Esophagus (tissue), 2 donors: ENCODE data around the gene TIAM2. TPM values are rescaled to one million over a fixed set of nuclear protein-coding genes. Genes with fewer than 3 reads are reported as not detected.

Experiments used
- H3K27ac ChIP-seq, 2 donors: one replicate each; pipeline ENCODE4 v1.5.1; 2013; ENCODE audit warnings: low read depth in 2 of 2, mild to moderate bottlenecking in 2 of 2, inconsistent platforms in 1 of 2, low read length in 1 of 2, moderate library complexity in 1 of 2
- H3K27me3 ChIP-seq, 2 donors: one replicate each; pipeline ENCODE4 v1.6.1; 2013; ENCODE audit warnings: low read length in 2 of 2, control low read depth in 1 of 2, mild to moderate bottlenecking in 1 of 2; ENCODE audit not compliant: insufficient read depth in 2 of 2, control insufficient read depth in 1 of 2
- H3K36me3 ChIP-seq, 2 donors: one replicate each; pipeline ENCODE4 v1.6.1; 2013; ENCODE audit warnings: low read length in 1 of 2; ENCODE audit not compliant: control insufficient read depth in 2 of 2, insufficient read depth in 2 of 2
- H3K4me1 ChIP-seq, 2 donors: one replicate each; pipeline ENCODE4 v1.6.1; 2013; ENCODE audit warnings: low read length in 1 of 2; ENCODE audit not compliant: control insufficient read depth in 2 of 2, insufficient read depth in 2 of 2
- H3K4me3 ChIP-seq, 2 donors: one replicate each; pipeline ENCODE4 v1.5.1; 2013; ENCODE audit warnings: low read length in 2 of 2, mild to moderate bottlenecking in 2 of 2, low read depth in 1 of 2, moderate library complexity in 1 of 2
- H3K9me3 ChIP-seq, 2 donors: one replicate each; pipeline ENCODE4 v1.6.1; 2013; ENCODE audit warnings: mild to moderate bottlenecking in 2 of 2, low read depth in 1 of 2, low read length in 1 of 2, moderate library complexity in 1 of 2; ENCODE audit not compliant: control insufficient read depth in 2 of 2, insufficient read depth in 1 of 2
- WGBS, 2 donors: extraction: QIAGEN DNeasy Blood & Tissue Kit; methylation state at CpG; one replicate each; pipeline ENCODE4 v1.1.7; 2013; 5-methylcytosine and 5-hydroxymethylcytosine counted together
- polyA plus RNA-seq, 2 donors: library from polyadenylated mRNA; stranded (reverse); fragments of 200-250 nt; gene quantifications; one replicate each; pipeline ENCODE4 v1.2.3, GENCODE V29; 2013
- donor health status: healthy with polysubstance abuse.
- donor health status: Bipolar disorder and iron deficiency.

The TIAM2 gene
- polyA plus RNA-seq, 2 donors, result 2.3 to 3.1 TPM

GRCh38 chr6:155143029-155143577, 148.0 kb downstream of the TIAM2 start:
- no peak overlapping the region for H3K4me3 ChIP-seq
- H3K4me1 ChIP-seq, result no peaks in the 10 kb centered on the region
- no peaks in the 10 kb centered on the region for H3K27me3 ChIP-seq
- peak overlapping the region in 1 of 2 donors; percentile 48 for H3K27ac ChIP-seq
- H3K9me3 ChIP-seq, result no peaks in the 10 kb centered on the region
- no peaks in the 10 kb centered on the region for H3K36me3 ChIP-seq
- WGBS, 2 donors, result 14 to 33% methylated on average over 4 of the region's 4 CpGs

DNA sequence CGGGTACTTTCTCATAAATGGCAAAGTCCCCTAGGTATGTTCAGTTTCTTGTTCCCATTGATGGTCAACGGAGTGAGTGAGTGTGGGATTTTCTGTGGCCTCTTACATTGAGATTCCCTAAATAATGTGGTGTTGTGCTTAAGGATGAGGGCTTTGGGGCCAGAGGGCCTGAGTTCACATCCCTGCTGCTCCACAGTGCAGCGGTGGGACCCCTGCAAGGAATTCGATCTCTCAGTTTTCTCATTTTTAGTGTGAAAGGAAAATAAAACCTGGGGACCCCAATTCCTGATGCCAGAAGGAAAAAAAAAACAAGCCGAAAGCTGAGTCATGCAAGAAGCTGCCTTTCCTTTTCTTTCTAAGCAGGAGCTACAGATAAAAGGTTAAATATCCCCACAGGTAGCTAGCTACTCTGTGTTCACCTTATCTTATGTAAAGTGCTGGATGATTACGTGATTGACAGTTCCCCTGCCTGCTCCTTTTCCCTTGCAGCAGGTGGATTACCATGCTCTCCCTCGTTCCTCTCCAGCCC, 148.5 kb downstream of the TIAM2 start:
- Histone ChIP-seq H3K4me3 (no peak overlapping the region), H3K9me3 (no peaks in the 10 kb centered on the region), H3K4me1 (no peaks in the 10 kb centered on the region), H3K27ac (peak overlapping the region in 1 of 2 donors; percentile 48), H3K36me3 (no peaks in the 10 kb centered on the region), H3K27me3 (no peaks in the 10 kb centered on the region)
- WGBS, 2 donors, result 48 to 57% methylated on average over 7 of the region's 7 CpGs

- Histone ChIP-seq H3K9me3 (no peaks in the 10 kb centered on the region), H3K27me3 (no peaks in the 10 kb centered on the region), H3K36me3 (no peaks in the 10 kb centered on the region), H3K4me3 (no peak overlapping the region), H3K27ac (no peak overlapping the region), H3K4me1 (no peaks in the 10 kb centered on the region)
- 93 to 97% methylated on average over 4 of the region's 4 CpGs for WGBS, 2 donors
These were observed 151.1 kb downstream of the TIAM2 start for GRCh38 chr6:155146205-155146604.

- no peaks in the 10 kb centered on the region for H3K4me1 ChIP-seq
- no peaks in the 10 kb centered on the region for H3K27me3 ChIP-seq
- no peaks in the 10 kb centered on the region for H3K9me3 ChIP-seq
- no peaks in the 10 kb centered on the region for H3K36me3 ChIP-seq
- no peak overlapping the region for H3K4me3 ChIP-seq
- WGBS, 2 donors, result 91% methylated on average over 7 of the region's 7 CpGs
- H3K27ac ChIP-seq, result no peak overlapping the region
These were observed 153.0 kb downstream of the TIAM2 start for GRCh38 chr6:155147958-155148663.

GRCh38 chr6:155150967-155151671, 156.0 kb downstream of the TIAM2 start:
- WGBS, 2 donors, result 85 to 88% methylated on average over 9 of the region's 9 CpGs
- no peaks in the 10 kb centered on the region for H3K27me3 ChIP-seq
- no peaks in the 10 kb centered on the region for H3K4me1 ChIP-seq
- H3K36me3 ChIP-seq, result no peaks in the 10 kb centered on the region
- H3K27ac ChIP-seq, result no peak overlapping the region
- no peak overlapping the region for H3K4me3 ChIP-seq
- no peaks in the 10 kb centered on the region for H3K9me3 ChIP-seq

DNA sequence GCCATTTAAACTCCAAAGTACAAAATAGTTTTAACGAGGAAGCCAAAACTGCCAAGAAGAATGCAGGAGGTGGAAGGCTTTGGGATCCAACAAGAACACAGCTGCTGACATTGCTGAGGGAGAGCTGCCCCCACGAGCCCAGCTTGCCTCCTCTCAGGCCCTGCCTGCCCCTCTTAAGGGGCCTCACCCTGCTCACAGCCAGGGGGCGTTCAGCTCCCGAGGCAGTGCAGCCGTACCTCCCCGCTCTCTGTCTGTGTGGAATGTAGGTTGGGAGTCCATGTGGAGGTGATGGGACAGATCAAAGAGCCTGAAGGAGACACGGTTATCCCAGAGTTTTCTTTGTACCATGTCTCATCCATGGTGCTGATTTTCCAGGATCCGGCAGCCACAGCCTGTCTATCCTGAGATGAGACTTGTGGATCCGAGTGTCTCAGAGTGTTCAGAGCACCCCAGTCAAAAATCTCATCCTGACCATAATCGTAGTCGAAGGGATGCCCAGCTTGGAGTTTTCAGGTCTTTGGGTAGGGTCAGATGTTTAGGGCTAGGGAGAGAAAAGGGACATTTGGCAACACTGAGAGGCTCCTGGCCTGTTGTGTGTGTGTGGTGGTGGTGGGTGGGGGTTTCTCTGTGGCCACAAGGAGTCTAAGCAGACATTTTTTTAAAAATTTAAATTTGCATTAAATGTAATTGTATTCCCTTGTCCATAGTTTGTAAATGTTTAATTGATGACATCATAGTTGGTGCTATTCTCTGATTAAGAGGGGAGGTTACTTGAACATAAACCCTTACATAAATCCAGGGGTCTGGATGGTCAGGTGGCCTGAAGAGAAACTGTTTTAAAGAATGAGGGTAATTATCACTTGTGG, 157.3 kb downstream of the TIAM2 start:
- Histone ChIP-seq H3K9me3 (no peaks in the 10 kb centered on the region), H3K4me1 (peaks cover 0 to under 1% of the 10 kb centered on the region in 2 donors), H3K4me3 (no peak overlapping the region), H3K36me3 (no peaks in the 10 kb centered on the region), H3K27me3 (no peaks in the 10 kb centered on the region), H3K27ac (no peak overlapping the region)
- 78 to 81% methylated on average over 11 of the region's 11 CpGs for WGBS, 2 donors

DNA sequence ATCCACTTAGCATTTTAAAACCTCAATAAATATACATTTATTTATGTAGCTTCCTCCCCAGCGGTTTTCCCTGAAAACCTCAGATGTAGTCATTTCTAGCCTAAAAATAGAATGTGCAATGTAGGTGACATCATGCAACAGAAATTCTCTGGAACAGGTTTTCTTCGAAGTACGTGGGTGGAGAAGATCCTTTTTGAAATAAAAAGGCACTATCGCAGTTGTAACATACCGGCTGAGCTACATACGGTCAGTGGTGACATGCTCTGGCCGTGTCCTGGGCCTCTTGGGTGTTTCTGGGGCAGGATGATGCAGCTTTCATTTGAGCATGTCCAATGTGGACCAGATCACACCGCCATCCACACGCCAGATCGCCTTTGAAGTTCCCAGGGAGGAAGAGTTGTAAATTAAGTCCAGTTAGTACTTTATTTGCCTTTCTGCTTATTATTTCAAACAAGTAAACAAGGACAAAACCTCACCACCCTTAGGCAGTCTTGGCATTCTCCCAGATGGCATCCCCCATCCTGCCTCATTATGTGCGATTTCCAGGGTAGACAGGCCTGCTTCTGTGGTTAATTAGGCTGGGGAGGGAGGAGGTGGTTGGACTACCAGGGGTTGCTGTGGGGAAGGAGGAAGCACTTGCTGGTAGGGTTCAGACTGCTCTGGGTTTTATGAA, 159.2 kb downstream of the TIAM2 start:
- 58 to 61% methylated on average over 11 of the region's 11 CpGs for WGBS, 2 donors
- Histone ChIP-seq H3K4me1 (peaks cover 0 to 3% of the 10 kb centered on the region in 2 donors), H3K27me3 (no peaks in the 10 kb centered on the region), H3K27ac (no peak overlapping the region), H3K9me3 (no peaks in the 10 kb centered on the region), H3K4me3 (no peak overlapping the region), H3K36me3 (no peaks in the 10 kb centered on the region)

DNA sequence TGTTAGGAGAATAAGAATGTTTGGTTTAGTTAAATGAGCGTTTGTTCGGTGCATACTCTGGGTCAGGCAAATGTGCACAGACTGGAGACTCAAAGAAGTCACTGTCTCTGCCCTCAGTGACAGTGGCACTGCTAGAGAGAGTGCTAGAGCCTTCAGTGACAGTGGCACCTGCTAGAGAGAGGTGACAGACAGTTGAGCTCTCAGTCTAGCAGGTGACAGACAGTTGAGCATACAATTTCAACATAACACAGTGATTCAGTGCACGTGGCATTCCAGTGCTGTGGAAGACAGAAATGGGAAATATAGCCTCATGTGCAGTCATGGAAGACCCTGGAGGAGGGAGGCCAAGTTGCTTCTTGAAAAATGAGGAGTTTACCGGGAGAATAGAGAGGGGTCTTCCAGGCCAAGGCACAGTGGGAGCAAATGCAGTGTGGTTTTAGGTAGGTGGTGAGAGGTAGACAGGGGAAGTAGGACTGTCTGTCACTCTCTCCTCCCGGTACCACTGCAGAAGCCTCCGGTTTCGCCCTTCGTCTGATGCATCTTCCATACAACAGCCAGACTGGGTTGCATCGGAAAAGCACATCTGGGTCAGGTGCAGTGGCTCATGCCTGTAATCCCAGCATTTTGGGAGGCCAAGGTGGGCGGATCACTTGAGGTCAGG, 160.8 kb downstream of the TIAM2 start:
- Histone ChIP-seq H3K27me3 (no peaks in the 10 kb centered on the region), H3K4me1 (peaks cover 0 to 3% of the 10 kb centered on the region in 2 donors), H3K27ac (no peak overlapping the region), H3K4me3 (no peak overlapping the region), H3K36me3 (no peaks in the 10 kb centered on the region), H3K9me3 (no peaks in the 10 kb centered on the region)
- 90% methylated on average over 10 of the region's 10 CpGs for WGBS, 2 donors
